ENCODE data around the gene TXK. TPM values are rescaled to one million over a fixed set of nuclear protein-coding genes. Genes with fewer than 3 reads are reported as not detected.

TXK gene
- total RNA-seq, 1 experiment from 2014 or later = 1.7 TPM

GRCh38 chr4:48147621-48148020 lies 13.6 kb upstream of the TXK start:
- no TSS peak for BruUV-seq (replicated peaks)
- Histone ChIP-seq H3K79me2 (ENCODE audit: insufficient read depth, low read length) (no peaks in the 10 kb centered on the region), H3K4me1 (ENCODE audit: control insufficient read depth in 1 of 2, insufficient read depth in 2 of 2, low read length in 2 of 2) (no peaks in the 10 kb centered on the region), H3K9ac (ENCODE audit: low read length) (no peak overlapping the region), H3K27me3 (ENCODE audit: insufficient read depth, low read length) (no peaks in the 10 kb centered on the region), H3K27ac (ENCODE audit: low read depth, low read length) (no peak overlapping the region), H3K4me2 (ENCODE audit: low read length) (no peak overlapping the region), H3K4me3 (replicated peaks in 1 of 2; ENCODE audit: low read depth in 1 of 2, low read length in 2 of 2) (no peak overlapping the region), H3K9me3 (ENCODE audit: control insufficient read depth in 1 of 2, insufficient read depth in 1 of 2, low read depth in 1 of 2, low read length in 2 of 2) (no peaks in the 10 kb centered on the region), H2AFZ (ENCODE audit: low read depth, low read length, poor library complexity, severe bottlenecking) (no peak overlapping the region), H3K9me2 (ENCODE audit: insufficient read depth) (no peaks in the 10 kb centered on the region), H3K36me3 (ENCODE audit: control insufficient read depth in 1 of 2, insufficient read depth in 2 of 2, low read length in 2 of 2) (peaks cover 0 to 2% of the 10 kb centered on the region in 2 experiments; a peak in 1 of 4 replicates), H4K20me1 (ENCODE audit: insufficient read depth) (no peaks in the 10 kb centered on the region)
- TF ChIP-seq EZH2 (IDR thresholded peaks at IDR 0.05) (no peak), CTCF (IDR thresholded peaks at IDR 0.05 in 2 of 3, conservative IDR thresholded peaks at IDR 0.05 in 1 of 3; ENCODE audit: borderline replicate concordance in 1 of 3, insufficient read depth in 1 of 3, low read depth in 2 of 3, low read length in 2 of 3) (no peak), POLR2A (IDR thresholded peaks at IDR 0.05; ENCODE audit: borderline replicate concordance, extremely low read depth, insufficient read depth, insufficient read length) (no peak), ATF3 (IDR thresholded peaks at IDR 0.05) (no peak), SRF (IDR thresholded peaks at IDR 0.05; ENCODE audit: low read depth) (no peak), ZBTB33 (IDR thresholded peaks at IDR 0.05; ENCODE audit: extremely low read depth, insufficient replicate concordance, low read length) (no peak), MAX (IDR thresholded peaks at IDR 0.05) (no peak), CEBPB (IDR thresholded peaks at IDR 0.05; ENCODE audit: low read depth) (no peak), ZFX (IDR thresholded peaks at IDR 0.05) (no peak), EGR1 (IDR thresholded peaks at IDR 0.05; ENCODE audit: low read depth) (no peak), EZH2phosphoT487 (IDR thresholded peaks at IDR 0.05; ENCODE audit: borderline replicate concordance) (no peak), YY1 (IDR thresholded peaks at IDR 0.05; ENCODE audit: extremely low read depth, insufficient replicate concordance, low read depth, low read length) (no peak), SIN3A (IDR thresholded peaks at IDR 0.05; ENCODE audit: low read depth) (no peak), POLR2AphosphoS5 (IDR thresholded peaks at IDR 0.05; ENCODE audit: low read depth, low read length) (no peak), RAD21 (IDR thresholded peaks at IDR 0.05; ENCODE audit: low read depth) (no peak), JUND (IDR thresholded peaks at IDR 0.05) (no peak)
- POLR2A ChIA-PET = no interaction called here
- no peak for DNase-seq (ENCODE audit: low read depth, low spot score)
- no peak for ATAC-seq
- intact Hi-C loops (cut with micrococcal nuclease) = no loop called here
- CTCF ChIA-PET = no interaction called here
- RAD21 ChIA-PET (ENCODE audit: low non-redundant PET in 1 of 2, low total read pairs in 2 of 2, uncharacterized antibody in 2 of 2, unreplicated experiment in 2 of 2) = no interaction called here

All from HCT116 (cell line).